KOPT-K1 (cell line): ENCODE measurements around the gene NTM.

Experiments used
- H3K27ac ChIP-seq: fragments of 200-600 bp; sonication (generic); 2 replicates; pipeline ENCODE4 v1.5.1; 2016; ENCODE audit warnings: antibody characterized with exemption, mild to moderate bottlenecking, low read depth, low read length; ENCODE audit not compliant: poor library complexity, severe bottlenecking
- H3K36me3 ChIP-seq: fragments of 200-600 bp; sonication (generic); 2 replicates; pipeline ENCODE4 v1.5.1; 2017; ENCODE audit warnings: antibody characterized with exemption, mild to moderate bottlenecking, low read length, moderate library complexity; ENCODE audit not compliant: insufficient read depth
- H3K9me3 ChIP-seq: fragments of 200-600 bp; sonication (generic); 2 replicates; pipeline ENCODE4 v1.5.1; 2017; ENCODE audit warnings: antibody characterized with exemption, low read length, mild to moderate bottlenecking; ENCODE audit not compliant: insufficient read depth, poor library complexity, severe bottlenecking

Gene NTM

GRCh38 chr11:131584785-131585592 lies 214.6 kb downstream of the NTM start:
- Histone ChIP-seq H3K27ac (no peak overlapping the region), H3K9me3 (no peaks in the 10 kb centered on the region), H3K36me3 (no peaks in the 10 kb centered on the region)

DNA sequence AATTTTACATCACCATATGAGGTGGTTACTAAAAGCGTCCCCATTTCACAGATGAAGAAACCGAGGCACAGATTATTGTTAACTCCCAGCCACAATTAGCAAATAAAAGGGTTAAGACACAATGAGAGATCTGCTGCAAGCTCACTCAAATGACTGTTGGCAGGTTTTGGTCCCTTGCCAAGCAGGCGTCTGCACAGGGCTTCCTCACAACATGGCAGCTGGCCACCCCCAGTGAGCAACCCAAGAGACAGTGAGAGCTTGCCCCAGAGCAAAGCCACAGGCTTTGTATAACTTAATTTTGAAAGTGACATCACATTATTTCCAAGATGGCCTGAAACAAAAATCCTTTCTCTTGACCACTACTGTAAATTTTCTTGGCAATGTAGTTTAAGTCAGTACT lies 217.6 kb downstream of the NTM start:
- Histone ChIP-seq H3K27ac (no peak overlapping the region), H3K36me3 (no peaks in the 10 kb centered on the region), H3K9me3 (no peaks in the 10 kb centered on the region)

GRCh38 chr11:131591051-131591461 lies 220.6 kb downstream of the NTM start:
- no peak overlapping the region for H3K27ac ChIP-seq
- H3K36me3 ChIP-seq = no peaks in the 10 kb centered on the region
- H3K9me3 ChIP-seq = no peaks in the 10 kb centered on the region

GRCh38 chr11:131592152-131592551 lies 221.7 kb downstream of the NTM start:
- Histone ChIP-seq H3K27ac (no peak overlapping the region), H3K36me3 (no peaks in the 10 kb centered on the region), H3K9me3 (no peaks in the 10 kb centered on the region)

DNA sequence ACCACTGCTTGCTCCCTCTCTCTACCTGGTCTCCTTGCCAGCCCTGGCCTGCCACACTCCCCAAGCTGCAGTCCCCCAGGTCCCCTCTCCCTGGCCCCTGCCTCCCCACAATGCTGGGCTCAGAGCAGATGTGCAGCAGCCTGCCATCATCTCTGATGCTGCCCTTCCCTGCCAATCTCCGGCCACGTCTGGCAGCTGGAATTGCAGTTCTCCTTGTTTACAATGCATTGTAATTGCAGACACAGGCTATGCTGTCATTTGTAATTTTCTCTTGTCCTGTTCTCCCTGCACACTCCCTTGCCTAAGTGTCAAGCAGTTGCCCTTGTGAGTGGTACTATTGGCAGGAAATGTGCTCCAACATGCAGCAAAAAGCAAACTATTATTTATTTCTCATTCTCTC lies 222.3 kb downstream of the NTM start:
- H3K27ac ChIP-seq = no peak overlapping the region
- no peaks in the 10 kb centered on the region for H3K36me3 ChIP-seq
- H3K9me3 ChIP-seq = no peaks in the 10 kb centered on the region

GRCh38 chr11:131593301-131593700 lies 222.9 kb downstream of the NTM start:
- no peak overlapping the region for H3K27ac ChIP-seq
- no peaks in the 10 kb centered on the region for H3K9me3 ChIP-seq
- no peaks in the 10 kb centered on the region for H3K36me3 ChIP-seq

DNA sequence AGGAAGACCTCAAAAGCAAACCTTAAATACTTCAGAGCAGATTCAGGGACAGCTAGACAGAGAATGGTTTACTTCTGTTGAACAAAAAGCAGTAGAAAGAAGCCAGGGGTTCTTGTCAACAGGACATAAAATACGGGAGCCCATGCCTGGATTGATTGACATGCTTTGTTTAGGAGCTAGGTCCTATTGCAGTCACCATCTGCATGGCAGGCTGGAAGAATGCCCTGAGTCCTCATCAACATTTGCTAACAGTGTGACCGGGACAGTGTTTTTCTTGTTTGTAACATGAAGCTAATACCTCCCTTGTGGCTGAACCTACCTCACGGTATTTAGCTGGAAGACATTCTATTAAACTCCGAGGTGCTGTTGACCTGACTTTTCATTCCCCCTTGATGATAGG lies 225.4 kb downstream of the NTM start:
- no peak overlapping the region for H3K27ac ChIP-seq
- H3K9me3 ChIP-seq = no peaks in the 10 kb centered on the region
- no peaks in the 10 kb centered on the region for H3K36me3 ChIP-seq

- no peak overlapping the region for H3K27ac ChIP-seq
- H3K9me3 ChIP-seq = no peaks in the 10 kb centered on the region
- no peaks in the 10 kb centered on the region for H3K36me3 ChIP-seq
Observed at GRCh38 chr11:131597890-131598289, 227.5 kb downstream of the NTM start.

GRCh38 chr11:131598305-131598704 lies 227.9 kb downstream of the NTM start:
- H3K9me3 ChIP-seq = no peaks in the 10 kb centered on the region
- no peak overlapping the region for H3K27ac ChIP-seq
- no peaks in the 10 kb centered on the region for H3K36me3 ChIP-seq

- Histone ChIP-seq H3K9me3 (no peaks in the 10 kb centered on the region), H3K27ac (no peak overlapping the region), H3K36me3 (no peaks in the 10 kb centered on the region)
Observed at GRCh38 chr11:131599285-131599684, 228.9 kb downstream of the NTM start.

- Histone ChIP-seq H3K9me3 (no peaks in the 10 kb centered on the region), H3K36me3 (no peaks in the 10 kb centered on the region), H3K27ac (no peak overlapping the region)
Observed at GRCh38 chr11:131600628-131601027, 230.2 kb downstream of the NTM start.

DNA sequence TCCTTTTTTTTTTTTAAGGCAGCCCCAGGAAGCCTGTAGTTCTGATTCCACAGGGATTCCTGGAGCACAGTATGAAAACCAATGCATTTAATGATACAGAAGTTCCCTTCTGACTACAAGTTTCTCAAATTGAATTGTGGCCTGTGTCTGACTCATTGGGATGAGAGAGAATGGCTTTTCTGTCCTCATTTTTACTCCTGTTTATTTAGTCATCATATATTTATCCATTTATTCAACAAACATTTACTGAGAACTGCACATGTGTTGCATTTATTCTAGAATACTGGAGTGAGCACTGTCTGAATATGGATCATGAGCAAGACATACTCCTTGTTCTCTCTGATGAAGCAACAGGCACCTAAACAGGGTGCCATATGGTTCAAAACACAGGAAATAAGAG lies 231.2 kb downstream of the NTM start:
- Histone ChIP-seq H3K27ac (no peak overlapping the region), H3K9me3 (no peaks in the 10 kb centered on the region), H3K36me3 (no peaks in the 10 kb centered on the region)

DNA sequence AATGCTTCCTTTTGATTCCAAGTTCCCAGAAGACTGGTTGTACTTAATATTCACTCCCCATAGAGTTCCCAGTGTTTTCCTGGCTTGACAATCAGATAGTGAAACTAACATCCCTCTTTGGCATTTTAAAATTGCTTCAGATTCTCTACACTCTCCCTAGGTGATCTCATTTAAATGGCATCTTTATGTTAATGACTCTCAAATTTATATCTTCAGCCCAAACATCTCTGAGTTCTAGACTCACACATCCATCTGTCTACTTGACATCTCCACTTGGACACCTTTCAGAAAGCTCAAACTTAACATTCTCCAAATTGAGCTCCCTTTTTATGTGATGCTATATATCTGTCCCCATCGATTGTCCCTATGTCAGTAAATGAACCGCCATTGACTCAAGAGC lies 232.0 kb downstream of the NTM start:
- Histone ChIP-seq H3K9me3 (no peaks in the 10 kb centered on the region), H3K27ac (no peak overlapping the region), H3K36me3 (no peaks in the 10 kb centered on the region)

DNA sequence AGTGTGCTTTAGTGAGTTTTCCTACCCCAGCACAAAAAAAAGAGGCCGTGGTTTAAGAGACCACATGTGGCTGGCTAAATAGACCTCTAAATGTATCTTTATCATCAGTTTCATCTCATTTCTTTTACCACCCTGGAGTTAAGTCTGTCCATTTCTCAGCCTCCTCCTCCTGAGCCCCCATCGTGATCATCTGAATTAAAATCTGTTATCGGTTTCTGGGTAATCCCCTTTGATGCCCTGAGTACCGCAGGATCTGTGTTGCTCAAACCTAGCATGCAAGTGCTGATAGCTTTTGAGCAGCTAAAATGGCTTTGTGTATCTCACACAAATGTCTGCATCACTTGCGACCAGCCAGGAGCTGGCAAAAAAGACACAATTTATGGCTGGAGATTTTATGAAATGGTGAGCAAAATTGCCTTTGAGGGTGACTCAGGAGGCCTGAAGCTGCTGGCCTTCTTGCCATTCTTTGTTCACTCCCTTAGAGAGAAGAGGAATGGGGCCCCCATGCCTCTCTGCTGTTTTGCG lies 236.5 kb downstream of the NTM start:
- no peaks in the 10 kb centered on the region for H3K36me3 ChIP-seq
- no peak overlapping the region for H3K27ac ChIP-seq
- H3K9me3 ChIP-seq = no peaks in the 10 kb centered on the region

DNA sequence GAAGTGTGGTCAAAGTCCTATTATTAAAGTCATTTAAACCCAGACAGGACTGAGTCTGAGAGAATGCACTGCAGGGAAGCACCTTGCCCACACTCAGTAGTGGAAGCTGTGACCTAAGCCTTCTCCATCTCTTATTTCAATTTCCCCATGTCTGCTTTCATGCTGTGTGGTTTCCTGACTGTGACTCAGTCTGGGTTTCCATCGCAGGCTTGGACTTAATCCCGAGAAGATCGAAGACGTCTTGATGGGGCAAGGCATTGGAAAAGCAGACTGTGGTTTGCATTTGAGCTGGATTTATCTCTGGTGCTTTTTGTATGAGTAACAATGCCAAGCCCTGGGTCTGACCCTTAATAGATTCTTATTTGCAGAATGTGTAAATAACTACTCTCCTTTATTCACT lies 238.9 kb downstream of the NTM start:
- H3K9me3 ChIP-seq = no peaks in the 10 kb centered on the region
- H3K27ac ChIP-seq = no peak overlapping the region
- no peaks in the 10 kb centered on the region for H3K36me3 ChIP-seq

DNA sequence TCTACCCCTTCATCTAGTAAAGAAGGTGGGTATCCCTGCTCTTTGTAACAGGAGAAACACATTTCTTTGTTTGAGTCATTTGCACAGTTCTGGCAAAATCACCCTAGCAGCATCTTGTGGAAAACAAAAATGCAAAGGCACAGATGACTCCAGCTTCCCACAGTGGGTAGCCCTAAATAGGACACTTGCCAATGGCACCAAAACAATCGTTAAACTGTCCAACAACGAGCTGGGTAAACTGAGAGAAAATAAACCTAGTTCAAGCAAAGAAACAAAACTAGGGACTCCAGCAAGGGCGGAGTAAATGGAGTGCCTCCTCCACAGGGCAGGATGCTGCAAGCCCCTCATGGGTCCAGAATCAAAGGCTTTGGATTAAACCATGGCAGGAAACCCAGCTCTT lies 239.5 kb downstream of the NTM start:
- H3K9me3 ChIP-seq = no peaks in the 10 kb centered on the region
- H3K27ac ChIP-seq = no peak overlapping the region
- H3K36me3 ChIP-seq = no peaks in the 10 kb centered on the region
